Fibroblast of lung (primary cell): ENCODE data around the gene AVPI1. TPM values are rescaled to one million over a fixed set of nuclear protein-coding genes. Genes with fewer than 3 reads are reported as not detected.

Source experiments
- DNase-seq, 2 donors: peaks; one replicate each; pipeline versions ENCODE4 v3.0.0 to v3.0.0-alpha.2; 2010; ENCODE audit warnings: low read depth in 2 of 2
- H2AFZ ChIP-seq: 2 replicates; pipeline ENCODE4 v1.5.1; 2012; ENCODE audit warnings: low read length, control low read depth, inconsistent platforms
- H3K27ac ChIP-seq: 2 replicates; pipeline ENCODE4 v1.5.1; 2011; ENCODE audit warnings: low read length, control low read depth; ENCODE audit not compliant: insufficient read depth
- H3K27me3 ChIP-seq: 2 replicates; pipeline ENCODE4 v1.5.1; 2011; ENCODE audit warnings: mild to moderate bottlenecking, low read length; ENCODE audit not compliant: control insufficient read depth, insufficient read depth
- H3K36me3 ChIP-seq: 2 replicates; pipeline ENCODE4 v1.5.1; 2011; ENCODE audit warnings: low read length; ENCODE audit not compliant: control insufficient read depth, insufficient read depth
- H3K4me1 ChIP-seq: 2 replicates; pipeline ENCODE4 v1.5.1; 2011; ENCODE audit warnings: low read length; ENCODE audit not compliant: control insufficient read depth, insufficient read depth; ENCODE audit errors: extremely low read depth
- H3K4me2 ChIP-seq: 2 replicates; pipeline ENCODE4 v1.5.1; 2011; ENCODE audit warnings: low read length, control low read depth; ENCODE audit not compliant: insufficient read depth; ENCODE audit errors: extremely low read depth
- H3K4me3 ChIP-seq, 4 experiments: fragments of 200-600 bp in 1 of 4; sonication (generic) in 1 of 4; replicated peaks in 1 of 4; 2 replicates each; pipeline ENCODE4 v1.5.1; 2011 to 2016; ENCODE audit warnings: low read length in 4 of 4, low read depth in 3 of 4, mild to moderate bottlenecking in 3 of 4, control low read depth in 2 of 4, inconsistent platforms in 1 of 4, mixed read lengths in 1 of 4; ENCODE audit not compliant: insufficient read depth in 1 of 4; ENCODE audit errors: control extremely low read depth in 1 of 4
- H3K79me2 ChIP-seq: 2 replicates; pipeline ENCODE4 v1.5.1; 2012; ENCODE audit warnings: mild to moderate bottlenecking, low read length, inconsistent platforms; ENCODE audit not compliant: control insufficient read depth, insufficient read depth
- H3K9ac ChIP-seq: 2 replicates; pipeline ENCODE4 v1.5.1; 2011; ENCODE audit warnings: mild to moderate bottlenecking, low read length, control low read depth; ENCODE audit not compliant: insufficient read depth
- H3K9me3 ChIP-seq: 2 replicates; pipeline ENCODE4 v1.5.1; 2012; ENCODE audit warnings: low read depth, low read length; ENCODE audit not compliant: control insufficient read depth, insufficient read depth
- H4K20me1 ChIP-seq: 2 replicates; pipeline ENCODE4 v1.5.1; 2011; ENCODE audit warnings: low read length; ENCODE audit not compliant: control insufficient read depth, insufficient read depth; ENCODE audit errors: extremely low read depth
- CTCF ChIP-seq, 2 donors: IDR thresholded peaks in 1 of 2; conservative IDR thresholded peaks in 1 of 2; 1 replicate in 1 of 2; 2 replicates in 1 of 2; pipeline ENCODE4 v1.5.1; 2011 to 2012; ENCODE audit warnings: low read length in 2 of 2, control low read depth in 1 of 2, inconsistent platforms in 1 of 2, low read depth in 1 of 2, mild to moderate bottlenecking in 1 of 2
- EZH2 ChIP-seq: IDR thresholded peaks from 2 replicates; pipeline ENCODE4 v1.5.1; 2012; ENCODE audit warnings: low read length, control low read depth, mild to moderate bottlenecking; ENCODE audit errors: missing control alignments
- polyA plus RNA-seq, 2 donors: library from polyadenylated mRNA; depleted of rRNA in 1 of 2; stranded (reverse) in 1 of 2; unstranded in 1 of 2; fragments of >200 nt; gene quantifications; 2 replicates each; pipeline ENCODE4 v1.2.1, GENCODE V29; 2011 to 2012; ENCODE audit warnings: missing spikeins in 1 of 2
- total RNA-seq: library from RNA; depleted of rRNA; stranded (reverse); fragments of >200 nt; gene quantifications from 2 replicates; pipeline ENCODE4 v1.2.1, GENCODE V29; 2014

AVPI1 gene
- total and polyA plus RNA-seq, 2 donors (not counting 1 experiment from before 2014, with no cell fraction given), result 14.3 to 77.5 TPM

- Histone ChIP-seq H3K27me3 (no peaks in the 10 kb centered on the region), H3K4me2 (no peak overlapping the region), H3K36me3 (no peaks in the 10 kb centered on the region), H3K9ac (no peak overlapping the region), H4K20me1 (no peaks in the 10 kb centered on the region), H3K27ac (no peak overlapping the region), H3K9me3 (no peaks in the 10 kb centered on the region), H2AFZ (no peak overlapping the region), H3K4me3 (no peak overlapping the region), H3K79me2 (no peaks in the 10 kb centered on the region), H3K4me1 (peaks cover 10% of the 10 kb centered on the region)
- no peak for DNase-seq
- TF ChIP-seq EZH2 (no peak), CTCF (conservative IDR thresholded peaks at IDR 0.05 in 1 of 2, IDR thresholded peaks at IDR 0.05 in 1 of 2; ENCODE audit: low read depth in 1 of 2, low read length in 2 of 2) (no peak)
Observed at GRCh38 chr10:97705006-97705670, 18.1 kb upstream of the AVPI1 start.

- no peak overlapping the region for H3K9ac ChIP-seq
- no peaks in the 10 kb centered on the region for H3K9me3 ChIP-seq
- TF ChIP-seq CTCF (conservative IDR thresholded peaks at IDR 0.05 in 1 of 2, IDR thresholded peaks at IDR 0.05 in 1 of 2; ENCODE audit: low read depth in 1 of 2, low read length in 2 of 2), result no peak
- H4K20me1 ChIP-seq, result no peaks in the 10 kb centered on the region
- H3K27me3 ChIP-seq, result no peaks in the 10 kb centered on the region
- DNase-seq, result no peak
- no peak overlapping the region for H2AFZ ChIP-seq
- H3K79me2 ChIP-seq, result no peaks in the 10 kb centered on the region
- H3K4me2 ChIP-seq, result no peak overlapping the region
- peaks cover 5% of the 10 kb centered on the region for H3K4me1 ChIP-seq
- no peak overlapping the region for H3K27ac ChIP-seq
- no peak overlapping the region for H3K4me3 ChIP-seq
- no peaks in the 10 kb centered on the region for H3K36me3 ChIP-seq
Observed at GRCh38 chr10:97704341-97704740, 17.3 kb upstream of the AVPI1 start.

- no peaks in the 10 kb centered on the region for H3K36me3 ChIP-seq
- H3K9me3 ChIP-seq, result no peaks in the 10 kb centered on the region
- H3K27ac ChIP-seq, result no peak overlapping the region
- no peaks in the 10 kb centered on the region for H4K20me1 ChIP-seq
- no peak overlapping the region for H3K9ac ChIP-seq
- DNase-seq, result no peak
- no peaks in the 10 kb centered on the region for H3K27me3 ChIP-seq
- no peak overlapping the region for H2AFZ ChIP-seq
- peaks cover 2% of the 10 kb centered on the region for H3K4me1 ChIP-seq
- no peaks in the 10 kb centered on the region for H3K79me2 ChIP-seq
- no peak overlapping the region for H3K4me2 ChIP-seq
- no peak overlapping the region for H3K4me3 ChIP-seq
- TF ChIP-seq CTCF (conservative IDR thresholded peaks at IDR 0.05 in 1 of 2, IDR thresholded peaks at IDR 0.05 in 1 of 2; ENCODE audit: low read depth in 1 of 2, low read length in 2 of 2) (no peak), EZH2 (no peak)
Observed at GRCh38 chr10:97703398-97704067, 16.5 kb upstream of the AVPI1 start.
